ENCODE results near the gene APEX2. TPM values are rescaled to one million over a fixed set of nuclear protein-coding genes. Genes with fewer than 3 reads are reported as not detected.
A peak's percentile ranks its signal among the peaks of the same experiment; 100 is the strongest.

The APEX2 gene
- total RNA-seq, 1 experiment from 2014 or later, result 14.0 TPM

DNA sequence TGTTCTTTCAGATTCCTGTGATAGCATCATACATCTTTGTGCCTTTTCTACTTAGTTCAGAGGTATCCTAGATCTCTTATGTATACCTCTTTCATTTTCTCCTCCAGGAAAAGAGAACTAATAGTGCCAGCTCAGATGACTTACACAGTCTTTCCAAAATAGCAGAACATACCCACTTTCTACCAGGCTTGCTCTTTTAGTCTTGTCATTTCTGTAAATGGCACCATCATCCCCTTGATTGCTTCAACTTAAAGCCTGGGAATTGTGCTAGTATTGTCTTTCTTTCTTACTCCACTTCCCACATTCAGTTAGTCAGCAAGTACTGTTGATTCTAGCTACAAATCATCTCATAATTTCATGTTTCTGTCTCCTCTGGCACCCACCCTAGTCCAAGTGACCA, 5.1 kb downstream of the APEX2 start:
- intact Hi-C loops (cut with micrococcal nuclease), result no loop called here
- no peak overlapping the region for H3K27ac Mint-ChIP-seq (ENCODE audit: low read depth, unreplicated experiment)
- peaks cover 31% of the 10 kb centered on the region for H3K27me3 Mint-ChIP-seq (ENCODE audit: insufficient read depth, unreplicated experiment)
- no peaks in the 10 kb centered on the region for H3K9me3 Mint-ChIP-seq (ENCODE audit: unreplicated experiment)
- H3K4me1 Mint-ChIP-seq (ENCODE audit: insufficient read depth, unreplicated experiment), result peaks cover 6% of the 10 kb centered on the region
- H3K36me3 Mint-ChIP-seq (ENCODE audit: insufficient read depth, unreplicated experiment), result peaks cover 8% of the 10 kb centered on the region
- H3K4me3 Mint-ChIP-seq (ENCODE audit: unreplicated experiment), result no peak overlapping the region
- no TSS peak for BruUV-seq (replicated peaks)
- ChIA-PET POLR2A (no interaction called here), CTCF (no interaction called here)
- DNase-seq (ENCODE audit: unreplicated experiment), result no peak
- TF ChIP-seq, protein P1, sequence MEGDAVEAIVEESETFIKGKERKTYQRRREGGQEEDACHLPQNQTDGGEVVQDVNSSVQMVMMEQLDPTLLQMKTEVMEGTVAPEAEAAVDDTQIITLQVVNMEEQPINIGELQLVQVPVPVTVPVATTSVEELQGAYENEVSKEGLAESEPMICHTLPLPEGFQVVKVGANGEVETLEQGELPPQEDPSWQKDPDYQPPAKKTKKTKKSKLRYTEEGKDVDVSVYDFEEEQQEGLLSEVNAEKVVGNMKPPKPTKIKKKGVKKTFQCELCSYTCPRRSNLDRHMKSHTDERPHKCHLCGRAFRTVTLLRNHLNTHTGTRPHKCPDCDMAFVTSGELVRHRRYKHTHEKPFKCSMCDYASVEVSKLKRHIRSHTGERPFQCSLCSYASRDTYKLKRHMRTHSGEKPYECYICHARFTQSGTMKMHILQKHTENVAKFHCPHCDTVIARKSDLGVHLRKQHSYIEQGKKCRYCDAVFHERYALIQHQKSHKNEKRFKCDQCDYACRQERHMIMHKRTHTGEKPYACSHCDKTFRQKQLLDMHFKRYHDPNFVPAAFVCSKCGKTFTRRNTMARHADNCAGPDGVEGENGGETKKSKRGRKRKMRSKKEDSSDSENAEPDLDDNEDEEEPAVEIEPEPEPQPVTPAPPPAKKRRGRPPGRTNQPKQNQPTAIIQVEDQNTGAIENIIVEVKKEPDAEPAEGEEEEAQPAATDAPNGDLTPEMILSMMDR (IDR thresholded peaks at IDR 0.05; ENCODE audit: unreplicated experiment), result no peak

GRCh38 chrX:55006827-55007621, 6.9 kb downstream of the APEX2 start:
- DNase-seq (ENCODE audit: unreplicated experiment), result no peak
- BruUV-seq (replicated peaks), result no TSS peak
- no peaks in the 10 kb centered on the region for H3K9me3 Mint-ChIP-seq (ENCODE audit: unreplicated experiment)
- TF ChIP-seq, protein P1 (IDR thresholded peaks at IDR 0.05; ENCODE audit: unreplicated experiment), result no peak
- no peak overlapping the region for H3K4me3 Mint-ChIP-seq (ENCODE audit: unreplicated experiment)
- H3K4me1 Mint-ChIP-seq (ENCODE audit: insufficient read depth, unreplicated experiment), result peaks cover 6% of the 10 kb centered on the region
- H3K27ac Mint-ChIP-seq (ENCODE audit: low read depth, unreplicated experiment), result no peak overlapping the region
- peaks cover 6% of the 10 kb centered on the region for H3K36me3 Mint-ChIP-seq (ENCODE audit: insufficient read depth, unreplicated experiment)
- ChIA-PET CTCF (interaction anchor here (0.6 to 1.6 kb wide), 4 partner anchors 136 to 1242 kb away, joined by 3 to 6 read pairs (median 4); no protein-coding TSS in a partner anchor), POLR2A (interaction anchor here (5.6 kb wide), 1 partner anchor 7 kb away, joined by 30 read pairs; the partner anchor contains the start of gene APEX2)
- H3K27me3 Mint-ChIP-seq (ENCODE audit: insufficient read depth, unreplicated experiment), result peaks cover 17% of the 10 kb centered on the region
- intact Hi-C loops (cut with micrococcal nuclease), result no loop called here

GRCh38 chrX:55007656-55008055, 7.5 kb downstream of the APEX2 start:
- Mint-ChIP-seq H3K4me3 (ENCODE audit: unreplicated experiment) (no peak overlapping the region), H3K27me3 (ENCODE audit: insufficient read depth, unreplicated experiment) (peaks cover 17% of the 10 kb centered on the region), H3K9me3 (ENCODE audit: unreplicated experiment) (no peaks in the 10 kb centered on the region), H3K27ac (ENCODE audit: low read depth, unreplicated experiment) (no peak overlapping the region), H3K4me1 (ENCODE audit: insufficient read depth, unreplicated experiment) (peaks cover 6% of the 10 kb centered on the region), H3K36me3 (ENCODE audit: insufficient read depth, unreplicated experiment) (peaks cover 6% of the 10 kb centered on the region)
- TF ChIP-seq, protein P1 (IDR thresholded peaks at IDR 0.05; ENCODE audit: unreplicated experiment), result no peak
- ChIA-PET CTCF (interaction anchor here (0.6 to 1.6 kb wide), 4 partner anchors 47 to 857 kb away, joined by 3 to 4 read pairs (median 4); no protein-coding TSS in a partner anchor), POLR2A (interaction anchor here (5.6 kb wide), 1 partner anchor 8 kb away, joined by 30 read pairs; the partner anchor contains the start of gene APEX2)
- peak; percentile 74 for DNase-seq (ENCODE audit: unreplicated experiment)
- BruUV-seq (replicated peaks), result no TSS peak
- intact Hi-C loops (cut with micrococcal nuclease), result no loop called here

- ChIA-PET CTCF (interaction anchor here (0.5 to 1.6 kb wide), 4 partner anchors 12 to 300 kb away, joined by 3 to 4 read pairs (median 4); no protein-coding TSS in a partner anchor), POLR2A (interaction anchor here (0.7 to 5.6 kb wide), 2 partner anchors 9 to 368 kb away, joined by 3 to 30 read pairs; partner anchors contain the start of gene APEX2)
- no TSS peak for BruUV-seq (replicated peaks)
- peak; percentile 58 for DNase-seq (ENCODE audit: unreplicated experiment)
- Mint-ChIP-seq H3K36me3 (ENCODE audit: insufficient read depth, unreplicated experiment) (peaks cover 6% of the 10 kb centered on the region), H3K4me3 (ENCODE audit: unreplicated experiment) (no peak overlapping the region), H3K27ac (ENCODE audit: low read depth, unreplicated experiment) (no peak overlapping the region), H3K4me1 (ENCODE audit: insufficient read depth, unreplicated experiment) (peaks cover 6% of the 10 kb centered on the region), H3K9me3 (ENCODE audit: unreplicated experiment) (no peaks in the 10 kb centered on the region), H3K27me3 (ENCODE audit: insufficient read depth, unreplicated experiment) (peaks cover 17% of the 10 kb centered on the region)
- TF ChIP-seq, protein P1 (IDR thresholded peaks at IDR 0.05; ENCODE audit: unreplicated experiment), result no peak
- intact Hi-C loops (cut with micrococcal nuclease), result no loop called here
These were observed 8.6 kb downstream of the APEX2 start for GRCh38 chrX:55008571-55009358.
